ENCODE results near the gene GFER.

Gene GFER

DNA sequence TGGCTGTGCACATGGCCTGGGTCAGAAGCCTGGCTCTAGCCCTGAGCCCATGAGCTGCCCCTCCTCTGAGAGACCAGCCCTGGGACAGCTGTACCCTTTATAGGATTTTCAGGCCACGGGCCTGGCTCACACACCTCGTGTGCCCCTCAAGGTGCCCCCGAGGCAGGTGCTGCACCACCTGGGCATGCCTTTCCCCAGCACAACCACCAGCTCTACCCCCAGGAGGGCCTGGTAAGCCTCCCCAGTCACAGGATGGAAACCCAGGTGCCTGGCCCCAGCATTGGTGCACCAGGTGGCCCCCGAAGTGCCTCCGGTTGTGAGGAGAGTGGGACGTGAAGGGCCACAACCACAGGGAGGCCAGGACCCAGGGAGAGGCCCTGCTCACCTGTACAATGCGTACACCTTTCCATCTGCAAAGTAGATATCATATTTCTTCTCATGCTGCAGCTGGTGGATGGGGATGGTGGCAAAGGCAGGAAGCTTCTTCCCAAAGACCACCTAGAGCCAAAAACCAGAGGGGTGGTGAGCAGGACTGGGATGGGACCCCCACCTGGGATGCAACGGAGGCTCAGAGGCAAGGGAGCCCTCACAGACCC, 19.3 kb downstream of the GFER start:
- Histone ChIP-seq H3K9me3 (no peaks in the 10 kb centered on the region), H3K4me1 (peaks cover 29% of the 10 kb centered on the region), H3K4me3 (ENCODE audit: low read depth, low read length) (no peak overlapping the region), H3K27me3 (no peaks in the 10 kb centered on the region), H3K36me3 (peaks cover 72% of the 10 kb centered on the region)
- DNase-seq, result no peak
- TF ChIP-seq, protein P1, sequence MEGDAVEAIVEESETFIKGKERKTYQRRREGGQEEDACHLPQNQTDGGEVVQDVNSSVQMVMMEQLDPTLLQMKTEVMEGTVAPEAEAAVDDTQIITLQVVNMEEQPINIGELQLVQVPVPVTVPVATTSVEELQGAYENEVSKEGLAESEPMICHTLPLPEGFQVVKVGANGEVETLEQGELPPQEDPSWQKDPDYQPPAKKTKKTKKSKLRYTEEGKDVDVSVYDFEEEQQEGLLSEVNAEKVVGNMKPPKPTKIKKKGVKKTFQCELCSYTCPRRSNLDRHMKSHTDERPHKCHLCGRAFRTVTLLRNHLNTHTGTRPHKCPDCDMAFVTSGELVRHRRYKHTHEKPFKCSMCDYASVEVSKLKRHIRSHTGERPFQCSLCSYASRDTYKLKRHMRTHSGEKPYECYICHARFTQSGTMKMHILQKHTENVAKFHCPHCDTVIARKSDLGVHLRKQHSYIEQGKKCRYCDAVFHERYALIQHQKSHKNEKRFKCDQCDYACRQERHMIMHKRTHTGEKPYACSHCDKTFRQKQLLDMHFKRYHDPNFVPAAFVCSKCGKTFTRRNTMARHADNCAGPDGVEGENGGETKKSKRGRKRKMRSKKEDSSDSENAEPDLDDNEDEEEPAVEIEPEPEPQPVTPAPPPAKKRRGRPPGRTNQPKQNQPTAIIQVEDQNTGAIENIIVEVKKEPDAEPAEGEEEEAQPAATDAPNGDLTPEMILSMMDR (IDR thresholded peaks at IDR 0.05; ENCODE audit: low read depth, low read length), result no peak

DNA sequence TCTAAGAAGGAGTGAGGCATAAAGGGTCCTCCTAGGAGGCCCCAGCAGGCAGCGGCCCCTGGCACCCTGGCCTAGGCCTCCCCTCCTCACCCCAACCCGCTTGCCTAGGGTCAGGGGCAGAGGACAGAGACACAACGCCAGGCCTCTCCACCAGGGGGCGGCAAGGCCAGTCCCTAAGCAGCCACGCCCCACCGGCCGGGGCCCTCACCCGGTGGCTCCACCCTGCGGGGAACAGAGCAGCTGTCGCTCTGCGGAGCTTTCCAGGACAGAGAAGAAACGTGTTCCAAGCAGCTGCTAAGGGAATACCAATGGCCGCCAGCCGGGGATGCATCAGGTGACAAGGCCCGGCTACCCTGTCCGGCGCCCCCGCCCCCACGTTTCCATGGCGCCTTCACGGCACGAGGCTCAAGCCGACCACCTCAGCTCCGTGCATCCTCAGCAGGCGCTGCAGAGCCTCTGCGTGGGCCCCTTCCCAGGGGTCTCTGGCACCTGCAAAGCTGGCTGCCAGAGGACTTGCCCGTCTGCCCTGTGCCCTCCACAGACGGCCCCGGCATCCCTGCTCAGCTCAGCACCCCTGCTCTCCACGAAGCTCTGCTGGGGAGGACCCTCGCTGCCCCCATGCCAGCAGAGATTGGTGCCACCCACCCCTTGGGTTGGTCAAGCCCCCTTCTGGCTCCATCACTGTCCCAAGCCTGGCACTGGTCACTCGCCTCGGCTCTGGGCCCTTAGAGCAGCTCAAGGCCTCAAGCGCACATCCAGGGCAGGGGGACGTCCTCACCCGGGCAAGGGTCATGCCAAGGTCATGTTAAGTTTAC, 20.0 kb downstream of the GFER start:
- H3K4me1 ChIP-seq, result peaks cover 29% of the 10 kb centered on the region
- TF ChIP-seq, protein P1 (IDR thresholded peaks at IDR 0.05; ENCODE audit: low read depth, low read length), result peak; percentile 97
- no peaks in the 10 kb centered on the region for H3K27me3 ChIP-seq
- peak overlapping the region; percentile 19; the same call in 1 of the 2 replicates for H3K4me3 ChIP-seq (ENCODE audit: low read depth, low read length)
- H3K9me3 ChIP-seq, result no peaks in the 10 kb centered on the region
- peak; percentile 99 for DNase-seq
- peaks cover 65% of the 10 kb centered on the region for H3K36me3 ChIP-seq

GRCh38 chr16:2004795-2005517, 21.0 kb downstream of the GFER start:
- peaks cover 55% of the 10 kb centered on the region for H3K36me3 ChIP-seq
- peak; percentile 48 for DNase-seq
- H3K4me1 ChIP-seq, result peaks cover 29% of the 10 kb centered on the region
- no peaks in the 10 kb centered on the region for H3K9me3 ChIP-seq
- H3K4me3 ChIP-seq (ENCODE audit: low read depth, low read length), result no peak overlapping the region
- TF ChIP-seq, protein P1 (IDR thresholded peaks at IDR 0.05; ENCODE audit: low read depth, low read length), result no peak
- no peaks in the 10 kb centered on the region for H3K27me3 ChIP-seq

GRCh38 chr16:2005646-2006045, 21.7 kb downstream of the GFER start:
- Histone ChIP-seq H3K36me3 (peaks cover 49% of the 10 kb centered on the region), H3K9me3 (no peaks in the 10 kb centered on the region), H3K4me3 (ENCODE audit: low read depth, low read length) (no peak overlapping the region; the same call in 1 of the 2 replicates), H3K27me3 (no peaks in the 10 kb centered on the region), H3K4me1 (peaks cover 29% of the 10 kb centered on the region)
- TF ChIP-seq, protein P1 (IDR thresholded peaks at IDR 0.05; ENCODE audit: low read depth, low read length), result peak; percentile 65
- peak; percentile 89 for DNase-seq

GRCh38 chr16:2006317-2006716, 22.3 kb downstream of the GFER start:
- H3K4me3 ChIP-seq (ENCODE audit: low read depth, low read length), result no peak overlapping the region
- peaks cover 29% of the 10 kb centered on the region for H3K4me1 ChIP-seq
- H3K36me3 ChIP-seq, result peaks cover 42% of the 10 kb centered on the region
- DNase-seq, result peak; percentile 13
- TF ChIP-seq, protein P1 (IDR thresholded peaks at IDR 0.05; ENCODE audit: low read depth, low read length), result no peak
- no peaks in the 10 kb centered on the region for H3K27me3 ChIP-seq
- H3K9me3 ChIP-seq, result no peaks in the 10 kb centered on the region
